ENCODE results near the gene RAB17. TPM values are rescaled to one million over a fixed set of nuclear protein-coding genes. Genes with fewer than 3 reads are reported as not detected.

Gene RAB17
- total and polyA plus RNA-seq, 2 of the 8 experiments (the other 6 are each of a cell fraction or from before 2014, with no cell fraction given): 42.6 to 83.4 TPM

DNA sequence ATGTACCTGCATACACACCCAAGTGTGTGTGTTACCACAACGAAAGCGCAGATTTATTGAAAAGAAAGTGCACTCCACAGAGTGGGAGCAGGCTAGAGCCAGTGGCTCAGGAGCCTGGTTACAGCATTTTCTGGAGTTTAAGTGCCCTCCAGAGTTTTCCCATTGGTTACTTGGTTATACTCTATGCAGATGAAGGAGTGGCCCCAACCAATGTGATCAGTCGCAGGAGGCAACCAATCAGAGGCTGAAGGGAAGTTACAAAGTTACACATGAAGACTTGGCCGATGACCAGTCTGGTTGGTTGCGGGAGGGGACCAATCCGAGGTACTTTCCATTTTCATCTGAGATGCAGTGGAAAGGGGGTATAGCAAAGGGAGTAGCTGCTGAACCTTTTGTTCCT lies 37.6 kb downstream of the RAB17 start:
- no peak overlapping the region for H2BK12ac ChIP-seq (ENCODE audit: low read depth, low read length)
- CTCF ChIA-PET (ENCODE audit: partially characterized antibody): no interaction called here
- no peak overlapping the region for H3K56ac ChIP-seq (replicated peaks; ENCODE audit: insufficient read length, low read depth, low read length)
- H3K9me3 ChIP-seq (ENCODE audit: insufficient read depth in 2 of 2, low read depth in 1 of 2, low read length in 1 of 2): peaks cover 13 to 15% of the 10 kb centered on the region in 2 experiments; a peak in 3 of 4 replicates
- WGBS, 2 experiments (ENCODE audit: extremely low coverage in 1 of 2, insufficient coverage in 1 of 2, insufficient read length in 1 of 2, insufficient replicate concordance in 2 of 2, low coverage in 1 of 2, low lambda C conversion rate in 2 of 2, missing lambda C conversion rate in 1 of 2): 92% methylated on average over 6 of the region's 6 CpGs; no CpG with 5 or more reads in 1 of the 2 experiments
- H2AK5ac ChIP-seq (ENCODE audit: low read depth, low read length): no peak overlapping the region
- H3K27me3 ChIP-seq (replicated peaks in 1 of 4; ENCODE audit: control insufficient read depth in 3 of 4, extremely low read depth in 1 of 4, insufficient read depth in 3 of 4, low read length in 3 of 4): no peaks in the 10 kb centered on the region; a peak in 1 of 7 replicates
- H2BK20ac ChIP-seq (ENCODE audit: low read length): no peak overlapping the region
- no peak overlapping the region for H3K4me2 ChIP-seq (ENCODE audit: insufficient read depth in 1 of 2, low read depth in 2 of 2, low read length in 2 of 2)
- no peak overlapping the region for H3K23ac ChIP-seq (ENCODE audit: insufficient read length)
- H2BK15ac ChIP-seq (ENCODE audit: low read length): no peak overlapping the region
- H3K23me2 ChIP-seq (ENCODE audit: low read depth, low read length): no peaks in the 10 kb centered on the region
- POLR2A ChIA-PET (ENCODE audit: partially characterized antibody): no interaction called here
- H3K9ac ChIP-seq (replicated peaks in 1 of 4; ENCODE audit: extremely low read depth in 1 of 4, low read depth in 3 of 4, low read length in 3 of 4): no peak overlapping the region
- no peak for DNase-seq (ENCODE audit: low read depth in 1 of 2, low spot score in 2 of 2)
- H2BK5ac ChIP-seq (ENCODE audit: low read depth, low read length): no peak overlapping the region
- no peaks in the 10 kb centered on the region; the same call in 1 of the 2 replicates for H3K79me1 ChIP-seq (ENCODE audit: low read depth, low read length)
- H4K5ac ChIP-seq (ENCODE audit: insufficient read length, low read depth, low read length): no peak overlapping the region
- no peak overlapping the region for H2BK120ac ChIP-seq (replicated peaks; ENCODE audit: low read depth, low read length)
- H3K36me3 ChIP-seq (ENCODE audit: control insufficient read depth in 2 of 4, insufficient read depth in 4 of 4, low read length in 3 of 4): peaks cover 0 to 27% (median 12%) of the 10 kb centered on the region in 4 experiments; a peak in 4 of 8 replicates
- H3K4me3 ChIP-seq (ENCODE audit: extremely low read depth in 1 of 4, insufficient read depth in 2 of 4, low read depth in 3 of 4, low read length in 4 of 4): no peak overlapping the region
- no peak overlapping the region for H4K8ac ChIP-seq (ENCODE audit: extremely low read depth, insufficient read depth, low read length)
- H3K14ac ChIP-seq (ENCODE audit: insufficient read length): no peak overlapping the region
- no peaks in the 10 kb centered on the region for H3K4me1 ChIP-seq (replicated peaks in 1 of 4; ENCODE audit: control insufficient read depth in 3 of 4, insufficient read depth in 4 of 4, low read length in 3 of 4)
- H3K79me2 ChIP-seq (ENCODE audit: control insufficient read depth in 1 of 2, insufficient read depth in 2 of 2, low read length in 2 of 2): no peaks in the 10 kb centered on the region
- H4K20me1 ChIP-seq (replicated peaks in 1 of 2; ENCODE audit: control insufficient read depth in 1 of 2, insufficient read depth in 2 of 2, low read length in 2 of 2): no peaks in the 10 kb centered on the region
- H2AFZ ChIP-seq (ENCODE audit: low read length): no peak overlapping the region
- H3K27ac ChIP-seq (ENCODE audit: low read depth, low read length): no peak overlapping the region
- H3K4ac ChIP-seq (replicated peaks; ENCODE audit: insufficient read length, low read depth, low read length): no peak overlapping the region
- no peak overlapping the region for H3K18ac ChIP-seq (ENCODE audit: extremely low read depth, low read length)
- TF ChIP-seq CEBPB (IDR thresholded peaks at IDR 0.05; ENCODE audit: low read depth, low read length) (no peak), MAFK (IDR thresholded peaks at IDR 0.05; ENCODE audit: low read depth, low read length) (no peak), CREB1 (IDR thresholded peaks at IDR 0.05) (no peak)
- H4K91ac ChIP-seq (replicated peaks; ENCODE audit: insufficient read length, low read length): no peak overlapping the region
- FAIRE-seq: no peak

Data from H1 (cell line).